ENCODE results near the gene FLT4.
"Not testable (repeated sequence)": the region's sequence is repeated elsewhere in the genome, so short reads cannot be mapped to it uniquely, and the experiment has no call there.

Gene FLT4

DNA sequence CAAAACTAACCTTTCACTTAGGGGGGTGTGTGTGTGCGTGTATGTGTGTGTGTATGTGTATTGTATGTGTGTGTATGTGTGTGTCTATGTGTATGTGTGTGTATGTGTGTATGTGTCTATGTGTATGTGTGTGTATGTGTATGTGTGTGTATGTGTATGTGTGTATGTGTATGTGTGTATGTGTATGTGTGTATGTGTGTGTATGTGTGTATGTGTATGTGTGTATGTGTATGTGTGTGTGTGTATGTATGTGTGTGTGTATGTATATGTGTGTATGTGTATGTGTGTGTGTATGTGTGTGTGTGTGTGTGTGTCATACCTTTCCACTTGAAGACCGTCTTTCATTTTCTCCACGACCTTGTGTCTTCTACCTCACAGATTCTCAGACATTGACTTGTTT lies 20.8 kb upstream of the FLT4 start:
- no peak for DNase-seq

DNA sequence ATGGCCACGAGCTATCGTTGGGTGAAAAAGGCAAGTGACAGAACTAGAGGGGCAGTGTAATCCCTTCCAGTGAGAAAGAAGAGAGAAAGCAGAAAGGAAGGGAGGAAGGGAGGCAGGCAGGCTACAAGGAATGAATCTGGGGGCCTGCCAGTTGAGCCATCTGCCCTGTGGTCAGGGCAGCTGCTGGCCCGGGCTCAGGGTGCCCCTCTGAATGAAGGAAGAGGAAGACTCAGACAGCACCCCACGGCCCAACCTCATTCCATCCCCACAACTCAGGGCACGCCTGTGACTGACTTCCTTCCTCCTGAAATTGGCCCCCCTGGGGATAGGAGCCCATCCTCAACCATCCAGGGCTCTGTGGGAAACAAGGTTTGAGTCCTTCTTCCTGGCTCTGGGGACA lies 20.3 kb upstream of the FLT4 start:
- no peak for DNase-seq

- no peak for DNase-seq
Observed at GRCh38 chr5:180668835-180669596, 19.6 kb upstream of the FLT4 start.

DNA sequence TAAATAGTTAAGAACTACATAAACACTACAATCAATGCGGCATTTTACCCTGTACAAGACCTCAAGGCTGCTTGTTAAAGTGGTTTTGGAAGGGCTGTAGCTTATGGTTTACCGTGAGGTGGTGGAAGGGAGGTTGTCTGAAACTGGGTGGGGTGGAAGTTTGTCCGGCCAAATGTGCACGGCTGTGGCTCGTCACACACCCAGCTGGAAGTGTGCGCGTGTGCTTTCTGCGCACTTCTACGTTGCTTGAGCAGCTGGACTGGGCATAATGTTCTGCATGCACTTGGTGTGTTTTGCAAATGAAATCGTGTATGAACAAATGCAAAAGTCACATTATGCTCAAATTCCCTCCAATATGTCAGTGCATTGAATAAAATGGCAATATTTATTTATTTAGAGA lies 17.4 kb upstream of the FLT4 start:
- DNase-seq = no peak

GRCh38 chr5:180665682-180666404 lies 16.4 kb upstream of the FLT4 start:
- DNase-seq = no peak

GRCh38 chr5:180658774-180659564 lies 9.6 kb upstream of the FLT4 start:
- DNase-seq = no peak

- DNase-seq = not testable (repeated sequence)
Observed at GRCh38 chr5:180655243-180655642, 5.8 kb upstream of the FLT4 start.

DNA sequence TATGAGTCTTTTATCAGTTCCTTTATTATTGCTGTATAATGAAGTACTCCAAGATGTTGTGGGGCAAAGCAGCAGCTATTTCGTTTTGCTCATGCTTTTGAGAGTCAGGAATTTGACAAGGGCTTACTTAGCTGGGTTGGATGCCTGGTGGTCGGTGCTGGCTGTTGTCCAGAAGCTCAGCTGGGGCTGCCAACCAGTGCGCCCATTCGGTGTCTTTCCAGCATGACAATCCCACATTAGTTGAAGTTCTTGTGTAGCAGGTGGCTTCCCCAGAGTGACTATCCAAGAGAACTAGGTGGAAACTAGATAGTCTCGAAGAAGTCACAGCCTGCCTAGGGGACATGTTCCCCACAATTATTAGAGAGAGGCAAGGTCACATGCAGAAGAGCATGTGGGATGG lies 3.4 kb upstream of the FLT4 start:
- DNase-seq = no peak

DNA sequence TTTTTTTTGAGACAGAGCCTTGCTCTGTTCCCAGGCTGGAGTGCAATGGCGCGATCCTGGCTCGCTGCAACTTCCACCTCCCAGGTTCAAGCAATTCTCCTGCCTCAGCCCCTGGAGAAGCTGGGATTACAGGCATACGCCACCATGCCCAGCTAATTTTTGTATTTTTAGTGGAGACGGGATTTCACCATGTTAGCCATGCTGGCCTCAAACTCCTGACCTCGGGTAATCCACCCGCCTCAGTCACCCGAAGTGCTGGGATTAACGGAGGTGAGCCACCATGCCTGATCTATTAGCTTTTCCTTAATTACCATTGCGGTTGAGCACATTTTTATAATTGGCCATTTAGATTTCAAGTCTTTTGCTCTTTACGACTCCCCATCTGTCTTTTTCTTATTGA lies 2.9 kb upstream of the FLT4 start:
- DNase-seq = no peak

GRCh38 chr5:180648658-180649296 lies 623 bp downstream of the FLT4 start:
- DNase-seq = no peak

- DNase-seq = no peak
Observed at GRCh38 chr5:180647941-180648500, 1.4 kb downstream of the FLT4 start.

- DNase-seq = no peak
Observed at GRCh38 chr5:180647465-180647864, 1.9 kb downstream of the FLT4 start.

DNA sequence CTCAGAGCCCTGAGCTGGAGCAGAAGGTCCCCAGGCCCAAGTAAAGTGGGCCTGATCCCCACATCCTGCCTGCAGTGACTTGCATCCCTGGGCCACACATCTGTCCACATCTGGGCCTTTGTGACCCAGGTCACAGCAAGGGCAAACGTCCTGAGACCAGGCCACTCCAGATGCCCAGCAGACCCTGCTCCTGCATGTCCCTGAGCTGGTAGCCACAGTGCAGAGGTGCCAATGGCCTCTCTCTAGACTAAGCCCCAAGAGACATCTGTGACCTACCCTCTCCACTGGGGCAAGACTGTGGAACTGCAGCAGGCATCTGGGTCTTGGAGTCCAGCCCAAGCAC lies 2.5 kb downstream of the FLT4 start:
- DNase-seq = no peak

DNA sequence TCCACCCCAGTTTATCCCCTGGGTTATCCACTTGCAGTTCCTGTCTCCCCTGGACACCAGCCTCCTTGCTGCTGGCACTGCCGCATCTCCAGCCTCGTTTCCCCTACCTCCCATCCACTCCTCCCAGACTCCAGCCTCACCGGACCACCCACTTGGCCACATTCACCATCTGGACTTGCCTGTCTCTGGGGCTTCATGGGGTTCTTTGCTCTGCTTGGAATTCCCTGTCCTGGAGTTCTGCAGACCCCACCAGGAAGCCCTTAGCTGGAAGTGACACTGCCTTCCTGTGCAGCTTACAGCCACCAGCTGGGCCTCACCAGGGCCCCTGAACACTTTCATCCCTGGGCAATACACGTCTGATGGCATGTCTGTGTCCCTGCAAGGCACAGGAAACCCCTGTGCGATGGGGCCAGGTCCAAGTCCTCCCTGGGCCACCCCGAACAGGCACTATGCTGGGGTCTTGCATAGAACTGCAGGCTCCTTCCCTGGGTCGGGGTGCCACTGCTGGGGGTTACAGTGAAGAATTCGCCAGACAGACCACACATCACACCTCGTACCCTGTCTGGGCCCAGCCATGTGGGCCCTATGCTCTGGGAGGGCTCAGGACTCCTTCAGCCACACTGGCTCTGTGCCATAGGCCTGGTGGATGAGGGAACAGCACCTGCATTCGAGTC lies 3.0 kb downstream of the FLT4 start:
- DNase-seq = no peak

DNA sequence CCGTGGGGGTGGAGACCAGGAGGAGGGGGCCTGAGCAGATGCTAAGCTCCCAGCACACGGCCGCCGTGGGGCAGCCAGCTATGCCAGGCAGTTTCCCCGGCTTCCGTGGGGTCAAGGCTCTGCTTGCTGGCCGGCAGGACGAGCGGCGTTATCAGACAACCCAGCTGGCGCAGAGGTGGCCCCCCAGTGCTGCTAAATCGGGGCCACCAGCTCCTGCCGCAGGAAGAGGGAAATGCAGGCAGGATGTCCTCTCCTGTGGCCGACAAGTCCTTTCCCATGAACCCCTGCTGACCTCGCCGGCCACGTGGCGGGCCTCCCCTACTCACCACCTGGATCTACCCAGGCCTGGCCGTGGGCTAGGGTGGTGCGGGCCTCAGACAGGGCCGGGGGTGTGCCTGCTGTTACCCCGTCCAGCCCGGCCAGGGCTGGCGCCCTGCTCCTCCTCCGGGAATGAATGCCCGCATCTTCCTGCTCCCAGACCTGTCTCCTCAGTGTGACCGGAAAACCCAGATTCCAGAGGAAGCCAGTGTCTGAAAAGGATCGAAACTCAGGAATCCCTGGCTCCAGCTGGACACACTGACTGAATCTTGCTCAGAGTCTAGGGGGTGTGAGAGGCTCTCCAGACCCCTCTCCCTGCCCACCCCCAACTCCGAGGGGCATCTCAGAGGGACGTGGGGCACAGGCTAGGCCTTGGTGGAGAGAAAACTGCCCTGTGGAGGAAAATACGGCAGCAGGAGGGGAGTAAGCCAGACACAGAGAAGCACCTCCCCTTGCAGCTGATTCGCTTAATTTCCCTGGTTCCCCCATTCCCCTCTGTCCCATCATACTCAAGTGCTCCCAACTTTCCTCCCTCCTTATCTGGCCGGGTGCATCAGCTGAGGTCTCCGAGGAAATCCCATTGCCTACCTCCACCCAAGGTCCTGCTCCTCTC lies 3.9 kb downstream of the FLT4 start:
- DNase-seq = no peak

DNA sequence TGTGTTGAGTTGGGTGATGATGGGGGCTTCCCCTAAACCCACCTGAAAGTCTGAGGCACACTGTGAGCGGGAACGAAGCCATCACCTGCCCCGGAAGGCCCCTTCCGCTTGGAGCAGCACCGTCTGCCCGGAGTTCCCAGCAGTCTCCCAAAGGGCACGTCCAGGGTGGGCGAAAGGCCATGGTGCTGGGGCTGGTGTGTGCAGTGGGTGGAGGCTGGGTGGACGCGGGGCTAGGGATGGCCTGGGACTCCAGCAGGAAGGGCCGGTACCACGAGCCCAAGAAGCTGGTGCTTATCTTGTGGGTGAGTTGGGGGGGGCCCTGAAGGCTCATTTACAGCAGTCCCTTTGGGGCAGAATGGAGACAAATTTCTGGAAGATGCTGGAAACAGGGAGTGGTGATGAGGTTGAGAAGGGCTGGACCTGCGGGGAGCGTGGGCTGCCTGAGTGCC lies 4.6 kb downstream of the FLT4 start:
- DNase-seq = no peak

GRCh38 chr5:180644129-180644824 lies 5.1 kb downstream of the FLT4 start:
- no peak for DNase-seq

- no peak for DNase-seq
Observed at GRCh38 chr5:180643191-180643851, 6.1 kb downstream of the FLT4 start.

GRCh38 chr5:180642779-180643178 lies 6.6 kb downstream of the FLT4 start:
- DNase-seq = no peak

GRCh38 chr5:180642181-180642775 lies 7.1 kb downstream of the FLT4 start:
- no peak for DNase-seq

All from activated naive CD4-positive, alpha-beta T cell (primary cell).